ENCODE results near the gene GNL3L.

DNA sequence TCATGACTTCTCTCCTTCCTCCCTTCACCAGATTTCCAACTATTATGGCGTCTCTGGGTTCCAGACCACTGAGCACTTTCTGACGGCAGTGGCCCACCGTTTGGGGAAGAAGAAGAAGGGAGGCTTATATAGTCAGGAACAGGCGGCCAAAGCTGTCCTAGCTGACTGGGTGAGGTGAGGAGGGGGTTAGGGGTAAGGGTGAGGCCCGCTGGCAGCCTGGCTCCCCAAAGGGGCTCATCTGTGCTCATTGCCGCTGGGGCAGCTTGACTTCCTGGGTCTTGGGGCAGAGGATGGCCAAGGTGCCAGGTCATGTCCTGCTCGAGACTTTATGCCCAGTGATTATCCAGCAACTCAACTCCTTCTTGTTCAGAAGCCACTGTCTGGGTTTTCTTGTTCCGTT is 21.8 kb downstream of the GNL3L start:
- TF ChIP-seq, protein P1, sequence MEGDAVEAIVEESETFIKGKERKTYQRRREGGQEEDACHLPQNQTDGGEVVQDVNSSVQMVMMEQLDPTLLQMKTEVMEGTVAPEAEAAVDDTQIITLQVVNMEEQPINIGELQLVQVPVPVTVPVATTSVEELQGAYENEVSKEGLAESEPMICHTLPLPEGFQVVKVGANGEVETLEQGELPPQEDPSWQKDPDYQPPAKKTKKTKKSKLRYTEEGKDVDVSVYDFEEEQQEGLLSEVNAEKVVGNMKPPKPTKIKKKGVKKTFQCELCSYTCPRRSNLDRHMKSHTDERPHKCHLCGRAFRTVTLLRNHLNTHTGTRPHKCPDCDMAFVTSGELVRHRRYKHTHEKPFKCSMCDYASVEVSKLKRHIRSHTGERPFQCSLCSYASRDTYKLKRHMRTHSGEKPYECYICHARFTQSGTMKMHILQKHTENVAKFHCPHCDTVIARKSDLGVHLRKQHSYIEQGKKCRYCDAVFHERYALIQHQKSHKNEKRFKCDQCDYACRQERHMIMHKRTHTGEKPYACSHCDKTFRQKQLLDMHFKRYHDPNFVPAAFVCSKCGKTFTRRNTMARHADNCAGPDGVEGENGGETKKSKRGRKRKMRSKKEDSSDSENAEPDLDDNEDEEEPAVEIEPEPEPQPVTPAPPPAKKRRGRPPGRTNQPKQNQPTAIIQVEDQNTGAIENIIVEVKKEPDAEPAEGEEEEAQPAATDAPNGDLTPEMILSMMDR (IDR thresholded peaks at IDR 0.05), result no peak
- no peak for TF ChIP-seq POLR2A (IDR thresholded peaks at IDR 0.05)
- no peak for TF ChIP-seq EP300 (IDR thresholded peaks at IDR 0.05)
- no peak for TF ChIP-seq POLR2AphosphoS5 (IDR thresholded peaks at IDR 0.05)

Data from gastroesophageal sphincter (tissue), 3 donors.